ENCODE results near the gene FAM170B.

FAM170B gene

GRCh38 chr10:49094646-49095045, 39.2 kb downstream of the FAM170B start:
- no peaks in the 10 kb centered on the region for H3K36me3 ChIP-seq (ENCODE audit: control insufficient read depth, insufficient read depth, low read length)
- no peak overlapping the region for H3K27ac ChIP-seq (ENCODE audit: low read depth, low read length)
- H3K4me1 ChIP-seq (ENCODE audit: control insufficient read depth, insufficient read depth, low read length): no peaks in the 10 kb centered on the region
- H3K4me3 ChIP-seq (ENCODE audit: low read length): no peak overlapping the region
- H3K27me3 ChIP-seq (ENCODE audit: control insufficient read depth, insufficient read depth, low read length): no peaks in the 10 kb centered on the region
- no peak overlapping the region for H3K9ac ChIP-seq (ENCODE audit: low read length)

- Histone ChIP-seq H3K27me3 (ENCODE audit: control insufficient read depth, insufficient read depth, low read length) (no peaks in the 10 kb centered on the region), H3K4me3 (ENCODE audit: low read length) (no peak overlapping the region), H3K4me1 (ENCODE audit: control insufficient read depth, insufficient read depth, low read length) (no peaks in the 10 kb centered on the region), H3K9ac (ENCODE audit: low read length) (no peak overlapping the region), H3K27ac (ENCODE audit: low read depth, low read length) (no peak overlapping the region), H3K36me3 (ENCODE audit: control insufficient read depth, insufficient read depth, low read length) (no peaks in the 10 kb centered on the region)
Measured at GRCh38 chr10:49093922-49094321, 39.9 kb downstream of the FAM170B start.

GRCh38 chr10:49092477-49092876, 41.3 kb downstream of the FAM170B start:
- no peaks in the 10 kb centered on the region for H3K36me3 ChIP-seq (ENCODE audit: control insufficient read depth, insufficient read depth, low read length)
- no peak overlapping the region for H3K27ac ChIP-seq (ENCODE audit: low read depth, low read length)
- H3K4me3 ChIP-seq (ENCODE audit: low read length): no peak overlapping the region
- H3K4me1 ChIP-seq (ENCODE audit: control insufficient read depth, insufficient read depth, low read length): no peaks in the 10 kb centered on the region
- H3K9ac ChIP-seq (ENCODE audit: low read length): no peak overlapping the region
- no peaks in the 10 kb centered on the region for H3K27me3 ChIP-seq (ENCODE audit: control insufficient read depth, insufficient read depth, low read length)

- no peak overlapping the region for H3K4me3 ChIP-seq (ENCODE audit: low read length)
- H3K27me3 ChIP-seq (ENCODE audit: control insufficient read depth, insufficient read depth, low read length): no peaks in the 10 kb centered on the region
- no peak overlapping the region for H3K9ac ChIP-seq (ENCODE audit: low read length)
- no peak overlapping the region for H3K27ac ChIP-seq (ENCODE audit: low read depth, low read length)
- H3K36me3 ChIP-seq (ENCODE audit: control insufficient read depth, insufficient read depth, low read length): no peaks in the 10 kb centered on the region
- H3K4me1 ChIP-seq (ENCODE audit: control insufficient read depth, insufficient read depth, low read length): no peaks in the 10 kb centered on the region
Measured at GRCh38 chr10:49091450-49092210, 42.2 kb downstream of the FAM170B start.

- Histone ChIP-seq H3K4me1 (ENCODE audit: control insufficient read depth, insufficient read depth, low read length) (no peaks in the 10 kb centered on the region), H3K9ac (ENCODE audit: low read length) (no peak overlapping the region), H3K27me3 (ENCODE audit: control insufficient read depth, insufficient read depth, low read length) (no peaks in the 10 kb centered on the region), H3K4me3 (ENCODE audit: low read length) (no peak overlapping the region), H3K27ac (ENCODE audit: low read depth, low read length) (no peak overlapping the region), H3K36me3 (ENCODE audit: control insufficient read depth, insufficient read depth, low read length) (no peaks in the 10 kb centered on the region)
Measured at GRCh38 chr10:49090696-49091380, 43.0 kb downstream of the FAM170B start.

- Histone ChIP-seq H3K9ac (ENCODE audit: low read length) (no peak overlapping the region), H3K27ac (ENCODE audit: low read depth, low read length) (no peak overlapping the region)
Measured at GRCh38 chr10:49090189-49090575, 43.6 kb downstream of the FAM170B start.

GRCh38 chr10:49089557-49090188, 44.1 kb downstream of the FAM170B start:
- no peaks in the 10 kb centered on the region for H3K36me3 ChIP-seq (ENCODE audit: control insufficient read depth, insufficient read depth, low read length)
- H3K4me1 ChIP-seq (ENCODE audit: control insufficient read depth, insufficient read depth, low read length): no peaks in the 10 kb centered on the region
- no peak overlapping the region for H3K27ac ChIP-seq (ENCODE audit: low read depth, low read length)
- H3K27me3 ChIP-seq (ENCODE audit: control insufficient read depth, insufficient read depth, low read length): no peaks in the 10 kb centered on the region
- H3K9ac ChIP-seq (ENCODE audit: low read length): no peak overlapping the region
- H3K4me3 ChIP-seq (ENCODE audit: low read length): no peak overlapping the region

More at GRCh38 chr10:49090189-49090575, 43.6 kb downstream of the FAM170B start:
- Histone ChIP-seq H3K4me1 (ENCODE audit: control insufficient read depth, insufficient read depth, low read length) (no peaks in the 10 kb centered on the region), H3K36me3 (ENCODE audit: control insufficient read depth, insufficient read depth, low read length) (no peaks in the 10 kb centered on the region), H3K27me3 (ENCODE audit: control insufficient read depth, insufficient read depth, low read length) (no peaks in the 10 kb centered on the region), H3K4me3 (ENCODE audit: low read length) (no peak overlapping the region)

GRCh38 chr10:49089152-49089551, 44.7 kb downstream of the FAM170B start:
- Histone ChIP-seq H3K4me3 (ENCODE audit: low read length) (no peak overlapping the region), H3K27me3 (ENCODE audit: control insufficient read depth, insufficient read depth, low read length) (no peaks in the 10 kb centered on the region), H3K36me3 (ENCODE audit: control insufficient read depth, insufficient read depth, low read length) (no peaks in the 10 kb centered on the region), H3K27ac (ENCODE audit: low read depth, low read length) (no peak overlapping the region), H3K9ac (ENCODE audit: low read length) (no peak overlapping the region), H3K4me1 (ENCODE audit: control insufficient read depth, insufficient read depth, low read length) (no peaks in the 10 kb centered on the region)

GRCh38 chr10:49086889-49087288, 46.9 kb downstream of the FAM170B start:
- H3K4me1 ChIP-seq (ENCODE audit: control insufficient read depth, insufficient read depth, low read length): no peaks in the 10 kb centered on the region
- H3K4me3 ChIP-seq (ENCODE audit: low read length): no peak overlapping the region
- no peaks in the 10 kb centered on the region for H3K36me3 ChIP-seq (ENCODE audit: control insufficient read depth, insufficient read depth, low read length)
- H3K27me3 ChIP-seq (ENCODE audit: control insufficient read depth, insufficient read depth, low read length): no peaks in the 10 kb centered on the region
- no peak overlapping the region for H3K9ac ChIP-seq (ENCODE audit: low read length)
- H3K27ac ChIP-seq (ENCODE audit: low read depth, low read length): no peak overlapping the region

GRCh38 chr10:49083261-49083660, 50.6 kb downstream of the FAM170B start:
- Histone ChIP-seq H3K36me3 (ENCODE audit: control insufficient read depth, insufficient read depth, low read length) (no peaks in the 10 kb centered on the region), H3K4me1 (ENCODE audit: control insufficient read depth, insufficient read depth, low read length) (peaks cover 3% of the 10 kb centered on the region), H3K4me3 (ENCODE audit: low read length) (no peak overlapping the region), H3K9ac (ENCODE audit: low read length) (no peak overlapping the region), H3K27ac (ENCODE audit: low read depth, low read length) (peak overlapping the region; percentile 0), H3K27me3 (ENCODE audit: control insufficient read depth, insufficient read depth, low read length) (no peaks in the 10 kb centered on the region)

- peaks cover 3% of the 10 kb centered on the region for H3K4me1 ChIP-seq (ENCODE audit: control insufficient read depth, insufficient read depth, low read length)
- H3K9ac ChIP-seq (ENCODE audit: low read length): no peak overlapping the region
- no peak overlapping the region for H3K4me3 ChIP-seq (ENCODE audit: low read length)
- H3K27ac ChIP-seq (ENCODE audit: low read depth, low read length): peak overlapping the region; percentile 0
- H3K36me3 ChIP-seq (ENCODE audit: control insufficient read depth, insufficient read depth, low read length): no peaks in the 10 kb centered on the region
- no peaks in the 10 kb centered on the region for H3K27me3 ChIP-seq (ENCODE audit: control insufficient read depth, insufficient read depth, low read length)
Measured at GRCh38 chr10:49082766-49083165, 51.1 kb downstream of the FAM170B start.

GRCh38 chr10:49081547-49082275, 52.1 kb downstream of the FAM170B start:
- no peak overlapping the region for H3K4me3 ChIP-seq (ENCODE audit: low read length)
- H3K4me1 ChIP-seq (ENCODE audit: control insufficient read depth, insufficient read depth, low read length): peaks cover 3% of the 10 kb centered on the region
- H3K36me3 ChIP-seq (ENCODE audit: control insufficient read depth, insufficient read depth, low read length): no peaks in the 10 kb centered on the region
- no peak overlapping the region for H3K27ac ChIP-seq (ENCODE audit: low read depth, low read length)
- no peak overlapping the region for H3K9ac ChIP-seq (ENCODE audit: low read length)
- H3K27me3 ChIP-seq (ENCODE audit: control insufficient read depth, insufficient read depth, low read length): no peaks in the 10 kb centered on the region

Data from rectal smooth muscle tissue (tissue), 1 donor.